ENCODE data around the gene DCAF15. TPM values are rescaled to one million over a fixed set of nuclear protein-coding genes. Genes with fewer than 3 reads are reported as not detected.
"Not testable (repeated sequence)": the region's sequence is repeated elsewhere in the genome, so short reads cannot be mapped to it uniquely, and the experiment has no call there.

DCAF15 gene
- total RNA-seq, 4 donors from 2014 or later = 9.5 to 19.6 (median 11.6) TPM

DNA sequence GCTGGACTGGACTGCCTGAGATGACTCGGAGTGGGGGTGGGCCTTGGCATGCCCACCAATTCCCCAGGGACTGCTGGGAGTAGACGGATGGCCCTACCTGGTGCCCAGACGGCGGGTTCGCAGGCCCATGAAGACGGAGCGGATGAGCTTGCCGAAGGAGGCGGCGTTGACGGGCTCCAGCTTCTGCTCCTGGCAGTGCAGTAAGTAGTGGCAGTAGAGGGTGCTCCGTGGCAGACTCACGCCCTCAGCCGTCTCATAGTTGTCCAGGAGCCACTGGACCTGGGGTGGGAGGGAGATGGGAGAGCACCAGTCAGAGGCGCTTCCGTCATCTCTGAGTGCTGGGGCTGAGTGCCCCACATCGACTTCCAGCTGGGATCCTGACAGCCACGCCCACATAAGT is 17.6 kb downstream of the DCAF15 start:
- H3K9me3 ChIP-seq = no peaks in the 10 kb centered on the region
- peaks cover 53 to 65% of the 10 kb centered on the region in 2 donors for H3K36me3 ChIP-seq
- no peak overlapping the region for H3K4me3 ChIP-seq (replicated peaks in 1 of 3)
- H3K27me3 ChIP-seq = no peaks in the 10 kb centered on the region
- no peak overlapping the region for H3K27ac ChIP-seq
- TF ChIP-seq, protein P1, sequence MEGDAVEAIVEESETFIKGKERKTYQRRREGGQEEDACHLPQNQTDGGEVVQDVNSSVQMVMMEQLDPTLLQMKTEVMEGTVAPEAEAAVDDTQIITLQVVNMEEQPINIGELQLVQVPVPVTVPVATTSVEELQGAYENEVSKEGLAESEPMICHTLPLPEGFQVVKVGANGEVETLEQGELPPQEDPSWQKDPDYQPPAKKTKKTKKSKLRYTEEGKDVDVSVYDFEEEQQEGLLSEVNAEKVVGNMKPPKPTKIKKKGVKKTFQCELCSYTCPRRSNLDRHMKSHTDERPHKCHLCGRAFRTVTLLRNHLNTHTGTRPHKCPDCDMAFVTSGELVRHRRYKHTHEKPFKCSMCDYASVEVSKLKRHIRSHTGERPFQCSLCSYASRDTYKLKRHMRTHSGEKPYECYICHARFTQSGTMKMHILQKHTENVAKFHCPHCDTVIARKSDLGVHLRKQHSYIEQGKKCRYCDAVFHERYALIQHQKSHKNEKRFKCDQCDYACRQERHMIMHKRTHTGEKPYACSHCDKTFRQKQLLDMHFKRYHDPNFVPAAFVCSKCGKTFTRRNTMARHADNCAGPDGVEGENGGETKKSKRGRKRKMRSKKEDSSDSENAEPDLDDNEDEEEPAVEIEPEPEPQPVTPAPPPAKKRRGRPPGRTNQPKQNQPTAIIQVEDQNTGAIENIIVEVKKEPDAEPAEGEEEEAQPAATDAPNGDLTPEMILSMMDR (IDR thresholded peaks at IDR 0.05) = no peak
- TF ChIP-seq POLR2A (IDR thresholded peaks at IDR 0.05) = no peak
- no peaks in the 10 kb centered on the region for H3K4me1 ChIP-seq
- 91 to 93% methylated on average over 18 of the region's 18 CpGs for WGBS, 2 donors
- DNase-seq = no peak
- intact Hi-C loops (cut with DNase I) = no loop called here

DNA sequence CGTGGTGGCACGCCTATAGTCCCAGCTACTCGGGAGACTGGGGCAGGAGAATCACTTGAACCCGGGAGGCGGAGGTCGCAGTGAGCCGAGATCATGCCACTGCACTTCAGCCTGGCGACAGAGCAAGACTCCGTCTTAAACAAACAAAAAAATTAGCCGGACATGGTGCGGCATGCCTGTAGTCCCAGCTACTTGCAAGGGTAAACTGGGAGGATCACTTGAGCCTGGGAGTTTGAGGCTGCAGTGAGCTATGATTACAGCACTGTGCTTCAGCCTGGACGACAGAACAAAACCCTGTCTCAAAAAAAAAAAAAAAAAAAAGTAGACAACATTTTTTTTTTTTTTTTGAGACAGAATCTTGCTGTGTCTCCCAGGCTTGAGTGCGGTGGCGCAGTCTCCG is 19.6 kb downstream of the DCAF15 start:
- H3K36me3 ChIP-seq = peaks cover 34 to 47% of the 10 kb centered on the region in 2 donors

GRCh38 chr19:13972368-13973155 is 20.3 kb downstream of the DCAF15 start:
- TF ChIP-seq, protein P1 (IDR thresholded peaks at IDR 0.05) = no peak
- no peak for TF ChIP-seq POLR2A (IDR thresholded peaks at IDR 0.05)
- no peaks in the 10 kb centered on the region for H3K4me1 ChIP-seq
- WGBS, 2 donors = 97 to 100% methylated on average over 17 to 24 of the region's 37 CpGs
- H3K4me3 ChIP-seq (replicated peaks in 1 of 3) = no peak overlapping the region
- no peak overlapping the region for H3K27ac ChIP-seq
- H3K9me3 ChIP-seq = no peaks in the 10 kb centered on the region
- no peak for DNase-seq
- intact Hi-C loops (cut with DNase I) = no loop called here
- peaks cover 27 to 40% of the 10 kb centered on the region in 2 donors for H3K36me3 ChIP-seq
- H3K27me3 ChIP-seq = no peaks in the 10 kb centered on the region

More for the DNA sequence above, 19.6 kb downstream of the DCAF15 start:
- H3K4me3 ChIP-seq (replicated peaks in 1 of 3); H3K27ac ChIP-seq; intact Hi-C loops (cut with DNase I); H3K27me3 ChIP-seq; H3K4me1 ChIP-seq; H3K9me3 ChIP-seq; DNase-seq: not testable (repeated sequence)
- WGBS, 2 donors = 73 to 83% methylated on average over 15 of the region's 15 CpGs

GRCh38 chr19:13973479-13973878 is 21.2 kb downstream of the DCAF15 start:
- H3K4me1 ChIP-seq; H3K4me3 ChIP-seq (replicated peaks in 1 of 3); intact Hi-C loops (cut with DNase I); H3K9me3 ChIP-seq; H3K27ac ChIP-seq; H3K27me3 ChIP-seq; DNase-seq: not testable (repeated sequence)
- peaks cover 18 to 31% of the 10 kb centered on the region in 2 donors for H3K36me3 ChIP-seq
- WGBS, 2 donors = 92 to 99% methylated on average over 3 of the region's 3 CpGs

- TF ChIP-seq, protein P1 (IDR thresholded peaks at IDR 0.05) = no peak
- TF ChIP-seq POLR2A (IDR thresholded peaks at IDR 0.05) = no peak
- intact Hi-C loops (cut with DNase I) = no loop called here
- DNase-seq = peak in 1 of 2 donors; percentile 23
- 65 to 72% methylated on average over 12 of the region's 12 CpGs for WGBS, 2 donors
- Histone ChIP-seq H3K27me3 (no peaks in the 10 kb centered on the region), H3K4me1 (peaks cover 0 to 1% of the 10 kb centered on the region in 2 donors), H3K9me3 (no peaks in the 10 kb centered on the region), H3K36me3 (peaks cover 12 to 25% of the 10 kb centered on the region in 2 donors), H3K4me3 (replicated peaks in 1 of 3) (no peak overlapping the region), H3K27ac (no peak overlapping the region)
Observed at GRCh38 chr19:13974073-13974472, 21.8 kb downstream of the DCAF15 start.

DNA sequence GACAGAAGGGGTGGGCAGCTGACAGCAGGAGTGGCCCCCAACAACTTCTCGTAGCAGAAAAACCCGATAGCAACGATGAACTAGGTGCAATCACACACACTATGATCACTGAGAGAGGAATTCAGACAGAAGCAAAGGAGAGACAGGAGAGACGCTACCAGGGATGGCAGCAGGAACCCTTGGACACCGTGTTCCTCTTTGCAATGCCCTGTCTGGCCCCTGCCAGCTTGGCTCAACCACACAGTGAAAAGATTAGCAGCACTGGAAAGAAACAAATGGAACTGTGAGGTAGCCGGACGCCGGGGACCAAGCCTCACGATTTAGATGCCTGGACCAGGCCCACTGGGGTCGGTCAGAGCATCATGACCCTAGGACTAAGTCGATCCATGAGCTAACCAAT is 23.6 kb downstream of the DCAF15 start:
- H3K4me1 ChIP-seq = peaks cover 4 to 7% of the 10 kb centered on the region in 2 donors
- H3K9me3 ChIP-seq = no peaks in the 10 kb centered on the region
- no peak overlapping the region for H3K27ac ChIP-seq
- peaks cover 0 to 12% of the 10 kb centered on the region in 2 donors for H3K36me3 ChIP-seq
- intact Hi-C loops (cut with DNase I) = no loop called here
- no peak for DNase-seq
- H3K4me3 ChIP-seq (replicated peaks in 1 of 3) = no peak overlapping the region
- 92 to 94% methylated on average over 11 of the region's 11 CpGs for WGBS, 2 donors
- no peaks in the 10 kb centered on the region for H3K27me3 ChIP-seq
- no peak for TF ChIP-seq POLR2A (IDR thresholded peaks at IDR 0.05)
- TF ChIP-seq, protein P1 (IDR thresholded peaks at IDR 0.05) = no peak
